ENCODE data around the gene PXDN.

The PXDN gene

GRCh38 chr2:1598041-1598710 lies 146.1 kb downstream of the PXDN start:
- H3K36me3 ChIP-seq (ENCODE audit: control insufficient read depth, insufficient read depth, low read length), result no peaks in the 10 kb centered on the region
- no peak for DNase-seq (ENCODE audit: extremely low read depth, insufficient read length)

GRCh38 chr2:1595274-1595673 lies 149.0 kb downstream of the PXDN start:
- no peaks in the 10 kb centered on the region for H3K36me3 ChIP-seq (ENCODE audit: control insufficient read depth, insufficient read depth, low read length)
- no peak overlapping the region for H3K4me3 ChIP-seq (replicated peaks; ENCODE audit: low read depth, low read length)
- H3K27me3 ChIP-seq (replicated peaks; ENCODE audit: control insufficient read depth, insufficient read depth, low read length), result no peaks in the 10 kb centered on the region
- no peak for DNase-seq (ENCODE audit: extremely low read depth, insufficient read length)
- no peak for TF ChIP-seq CTCF (IDR thresholded peaks at IDR 0.05; ENCODE audit: insufficient read depth, low read length, poor library complexity, severe bottlenecking)

More at GRCh38 chr2:1598041-1598710, 146.1 kb downstream of the PXDN start:
- TF ChIP-seq CTCF (IDR thresholded peaks at IDR 0.05; ENCODE audit: insufficient read depth, low read length, poor library complexity, severe bottlenecking), result no peak
- H3K27me3 ChIP-seq (replicated peaks; ENCODE audit: control insufficient read depth, insufficient read depth, low read length), result no peaks in the 10 kb centered on the region
- H3K4me3 ChIP-seq (replicated peaks; ENCODE audit: low read depth, low read length), result no peak overlapping the region

- no peaks in the 10 kb centered on the region for H3K27me3 ChIP-seq (replicated peaks; ENCODE audit: control insufficient read depth, insufficient read depth, low read length)
- H3K36me3 ChIP-seq (ENCODE audit: control insufficient read depth, insufficient read depth, low read length), result no peaks in the 10 kb centered on the region
- TF ChIP-seq CTCF (IDR thresholded peaks at IDR 0.05; ENCODE audit: insufficient read depth, low read length, poor library complexity, severe bottlenecking), result no peak
- no peak for DNase-seq (ENCODE audit: extremely low read depth, insufficient read length)
- no peak overlapping the region for H3K4me3 ChIP-seq (replicated peaks; ENCODE audit: low read depth, low read length)
Observed at GRCh38 chr2:1594373-1595171, 149.7 kb downstream of the PXDN start.

- Histone ChIP-seq H3K4me3 (replicated peaks; ENCODE audit: low read depth, low read length) (no peak overlapping the region), H3K36me3 (ENCODE audit: control insufficient read depth, insufficient read depth, low read length) (no peaks in the 10 kb centered on the region), H3K27me3 (replicated peaks; ENCODE audit: control insufficient read depth, insufficient read depth, low read length) (no peaks in the 10 kb centered on the region)
- TF ChIP-seq CTCF (IDR thresholded peaks at IDR 0.05; ENCODE audit: insufficient read depth, low read length, poor library complexity, severe bottlenecking), result no peak
- DNase-seq (ENCODE audit: extremely low read depth, insufficient read length), result no peak
Observed at GRCh38 chr2:1594123-1594372, 150.3 kb downstream of the PXDN start.

- TF ChIP-seq CTCF (IDR thresholded peaks at IDR 0.05; ENCODE audit: insufficient read depth, low read length, poor library complexity, severe bottlenecking), result no peak
- H3K27me3 ChIP-seq (replicated peaks; ENCODE audit: control insufficient read depth, insufficient read depth, low read length), result no peaks in the 10 kb centered on the region
- no peaks in the 10 kb centered on the region for H3K36me3 ChIP-seq (ENCODE audit: control insufficient read depth, insufficient read depth, low read length)
- no peak for DNase-seq (ENCODE audit: extremely low read depth, insufficient read length)
- H3K4me3 ChIP-seq (replicated peaks; ENCODE audit: low read depth, low read length), result no peak overlapping the region
Observed at GRCh38 chr2:1593371-1594122, 150.8 kb downstream of the PXDN start.

Measured in GM06990 (cell line).